Measurements from ENCODE around the gene LRP3.

DNA sequence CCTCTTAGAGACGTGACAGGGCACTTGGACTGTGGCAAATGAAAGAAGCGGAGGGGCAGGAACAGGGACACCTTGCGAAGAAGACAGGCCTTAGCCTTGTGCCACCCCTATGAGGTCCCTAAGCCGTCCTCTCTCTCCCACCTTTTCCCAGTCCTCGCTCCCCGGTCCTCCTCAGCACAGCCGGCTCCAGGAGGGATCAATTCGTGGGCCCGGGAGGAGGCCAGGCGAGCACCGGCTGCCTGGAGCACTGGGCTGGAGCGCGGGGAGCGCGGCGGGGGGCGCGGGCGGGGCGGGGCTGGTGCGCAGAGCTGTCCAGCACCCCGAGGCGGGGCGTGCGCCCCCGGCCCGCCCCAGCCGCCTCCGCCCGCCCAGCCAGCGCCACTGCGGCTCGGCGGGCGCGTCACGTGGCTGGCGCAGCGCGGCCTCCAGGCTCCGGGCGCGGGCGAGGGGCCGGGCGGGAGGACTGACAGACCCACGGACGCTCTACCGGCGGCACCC, at the start of gene LRP3:
- TF ChIP-seq, protein P1, sequence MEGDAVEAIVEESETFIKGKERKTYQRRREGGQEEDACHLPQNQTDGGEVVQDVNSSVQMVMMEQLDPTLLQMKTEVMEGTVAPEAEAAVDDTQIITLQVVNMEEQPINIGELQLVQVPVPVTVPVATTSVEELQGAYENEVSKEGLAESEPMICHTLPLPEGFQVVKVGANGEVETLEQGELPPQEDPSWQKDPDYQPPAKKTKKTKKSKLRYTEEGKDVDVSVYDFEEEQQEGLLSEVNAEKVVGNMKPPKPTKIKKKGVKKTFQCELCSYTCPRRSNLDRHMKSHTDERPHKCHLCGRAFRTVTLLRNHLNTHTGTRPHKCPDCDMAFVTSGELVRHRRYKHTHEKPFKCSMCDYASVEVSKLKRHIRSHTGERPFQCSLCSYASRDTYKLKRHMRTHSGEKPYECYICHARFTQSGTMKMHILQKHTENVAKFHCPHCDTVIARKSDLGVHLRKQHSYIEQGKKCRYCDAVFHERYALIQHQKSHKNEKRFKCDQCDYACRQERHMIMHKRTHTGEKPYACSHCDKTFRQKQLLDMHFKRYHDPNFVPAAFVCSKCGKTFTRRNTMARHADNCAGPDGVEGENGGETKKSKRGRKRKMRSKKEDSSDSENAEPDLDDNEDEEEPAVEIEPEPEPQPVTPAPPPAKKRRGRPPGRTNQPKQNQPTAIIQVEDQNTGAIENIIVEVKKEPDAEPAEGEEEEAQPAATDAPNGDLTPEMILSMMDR (IDR thresholded peaks at IDR 0.05) = no peak
- TF ChIP-seq POLR2AphosphoS5 (IDR thresholded peaks at IDR 0.05) (no peak), POLR2A (IDR thresholded peaks at IDR 0.05) (no peak)

All from upper lobe of left lung (tissue), 4 donors.